HG02763 (cell line): ENCODE results near the gene PHF14.
"Not testable (repeated sequence)": the region's sequence is repeated elsewhere in the genome, so short reads cannot be mapped to it uniquely, and the experiment has no call there.

Experiments used
- ATAC-seq: cut with Tn5 transposase; IDR thresholded peaks from one replicate; pipeline ENCODE4 v1.9.1; 2021; ENCODE audit warnings: mild to moderate bottlenecking, moderate library complexity; ENCODE audit not compliant: unreplicated experiment

The PHF14 gene

GRCh38 chr7:10981317-10981716 is 7.6 kb downstream of the PHF14 start:
- no peak for ATAC-seq

GRCh38 chr7:10990748-10991147 is 17.1 kb downstream of the PHF14 start:
- not testable (repeated sequence) for ATAC-seq

- not testable (repeated sequence) for ATAC-seq
These were observed 22.0 kb downstream of the PHF14 start for GRCh38 chr7:10995482-10996166.

DNA sequence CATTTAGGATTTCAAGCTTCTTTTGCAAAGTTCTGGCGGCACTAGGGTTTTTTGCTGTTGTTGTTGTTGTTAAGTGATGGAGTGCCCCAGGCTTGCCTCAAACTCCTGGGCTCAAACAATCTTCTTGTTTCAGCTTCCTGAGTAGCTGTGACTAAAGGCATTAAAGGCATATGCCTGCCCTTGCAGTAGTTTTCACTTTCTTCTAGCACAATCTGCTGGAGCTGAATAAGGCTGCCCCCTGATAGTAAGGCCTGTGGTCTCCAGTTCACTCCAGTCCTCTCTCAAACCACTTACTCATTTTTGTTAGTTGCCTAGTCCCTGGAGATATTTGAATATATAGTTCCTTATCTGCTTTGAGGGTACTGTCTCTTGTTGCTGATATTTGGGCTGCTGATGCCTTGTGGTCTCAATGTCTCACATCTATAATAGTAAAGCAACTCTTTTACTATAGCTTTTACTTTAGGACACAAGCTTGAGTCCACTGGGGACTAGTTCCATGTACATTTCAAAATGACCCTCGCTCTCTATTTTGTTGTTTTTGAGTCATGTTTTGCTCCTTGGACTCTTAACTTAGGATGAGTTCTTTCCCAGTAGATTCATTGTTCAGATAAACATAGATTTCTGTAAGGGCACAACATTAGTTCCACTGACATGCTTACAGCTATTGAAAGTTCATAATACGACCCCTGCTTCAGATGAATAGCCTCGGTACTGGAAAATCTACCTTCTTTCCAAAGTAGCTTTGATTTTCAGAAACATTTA is 25.5 kb downstream of the PHF14 start:
- no peak for ATAC-seq

DNA sequence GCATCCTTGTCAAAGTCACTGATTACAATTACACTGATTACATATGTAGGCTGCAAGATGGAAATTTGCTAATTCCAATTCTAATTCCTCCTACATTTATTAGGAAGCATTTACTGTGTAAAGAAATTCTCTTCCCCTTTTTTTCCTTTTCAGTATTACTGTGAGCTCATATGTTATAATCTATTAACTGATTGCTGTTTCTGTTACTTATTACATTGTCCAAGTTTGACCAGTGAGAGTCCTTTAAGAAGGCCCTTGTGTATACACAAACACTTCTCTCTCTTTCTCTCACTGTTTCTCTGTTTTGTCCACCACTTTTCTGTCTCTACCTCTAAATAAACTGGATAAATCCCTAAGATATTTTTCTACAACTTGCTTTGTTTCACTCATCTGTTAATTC is 31.5 kb downstream of the PHF14 start:
- ATAC-seq: no peak

DNA sequence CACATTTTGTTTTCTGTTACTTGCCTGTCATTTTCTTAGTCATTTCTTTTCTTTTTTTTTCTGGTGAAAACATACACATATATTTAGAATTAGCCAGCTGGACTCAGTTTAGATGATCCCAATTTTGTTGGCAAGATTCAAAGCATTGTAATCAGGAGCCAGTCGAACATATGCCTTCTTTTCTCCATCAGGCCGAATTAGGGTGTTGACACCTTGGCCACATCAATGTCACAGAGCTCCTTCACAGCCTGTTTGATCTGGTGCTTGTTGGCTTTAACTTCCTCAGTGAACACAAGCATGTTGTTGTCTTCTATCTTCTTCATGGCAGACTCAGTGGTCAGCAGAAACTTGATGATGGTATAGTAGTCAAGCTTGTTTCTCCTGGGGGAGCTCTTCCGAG is 32.6 kb downstream of the PHF14 start:
- no peak for ATAC-seq

DNA sequence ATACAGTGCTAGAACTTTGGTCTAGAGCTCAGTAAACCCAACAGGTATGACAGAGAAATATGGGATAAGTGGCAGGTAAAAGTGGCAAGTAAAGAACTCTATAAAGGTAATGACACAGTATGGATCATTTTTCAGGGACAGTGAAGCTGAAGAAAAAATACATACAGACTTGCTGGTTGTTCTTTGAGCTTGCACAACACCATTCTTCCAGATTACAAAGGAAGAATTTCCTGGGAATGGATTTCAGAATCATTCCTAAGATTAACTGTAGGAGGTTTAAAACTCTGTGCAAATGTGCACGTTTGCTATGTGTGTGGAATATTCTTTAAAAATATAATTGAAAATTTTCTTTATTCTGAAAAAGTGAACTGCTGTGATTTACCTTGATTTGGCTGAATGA is 36.0 kb downstream of the PHF14 start:
- no peak for ATAC-seq

DNA sequence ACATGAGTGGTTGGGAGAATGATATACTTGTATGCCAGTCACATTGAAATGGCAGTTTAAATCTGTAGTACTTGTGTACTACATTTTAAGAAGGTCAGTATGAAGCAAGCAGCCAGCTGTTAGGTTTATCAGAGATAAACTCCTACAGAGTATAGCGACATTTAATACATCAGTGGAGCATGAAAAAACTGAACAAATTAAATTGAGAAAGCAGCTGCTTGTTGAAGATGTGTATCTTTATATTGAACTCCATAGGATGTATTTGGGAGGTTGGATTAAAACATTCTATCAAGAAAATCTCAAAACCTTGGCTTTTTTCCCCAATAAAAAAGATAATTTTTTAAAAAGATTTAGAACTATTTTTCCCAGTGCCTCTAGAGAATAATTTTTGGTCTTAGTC is 47.8 kb downstream of the PHF14 start:
- ATAC-seq: no peak

DNA sequence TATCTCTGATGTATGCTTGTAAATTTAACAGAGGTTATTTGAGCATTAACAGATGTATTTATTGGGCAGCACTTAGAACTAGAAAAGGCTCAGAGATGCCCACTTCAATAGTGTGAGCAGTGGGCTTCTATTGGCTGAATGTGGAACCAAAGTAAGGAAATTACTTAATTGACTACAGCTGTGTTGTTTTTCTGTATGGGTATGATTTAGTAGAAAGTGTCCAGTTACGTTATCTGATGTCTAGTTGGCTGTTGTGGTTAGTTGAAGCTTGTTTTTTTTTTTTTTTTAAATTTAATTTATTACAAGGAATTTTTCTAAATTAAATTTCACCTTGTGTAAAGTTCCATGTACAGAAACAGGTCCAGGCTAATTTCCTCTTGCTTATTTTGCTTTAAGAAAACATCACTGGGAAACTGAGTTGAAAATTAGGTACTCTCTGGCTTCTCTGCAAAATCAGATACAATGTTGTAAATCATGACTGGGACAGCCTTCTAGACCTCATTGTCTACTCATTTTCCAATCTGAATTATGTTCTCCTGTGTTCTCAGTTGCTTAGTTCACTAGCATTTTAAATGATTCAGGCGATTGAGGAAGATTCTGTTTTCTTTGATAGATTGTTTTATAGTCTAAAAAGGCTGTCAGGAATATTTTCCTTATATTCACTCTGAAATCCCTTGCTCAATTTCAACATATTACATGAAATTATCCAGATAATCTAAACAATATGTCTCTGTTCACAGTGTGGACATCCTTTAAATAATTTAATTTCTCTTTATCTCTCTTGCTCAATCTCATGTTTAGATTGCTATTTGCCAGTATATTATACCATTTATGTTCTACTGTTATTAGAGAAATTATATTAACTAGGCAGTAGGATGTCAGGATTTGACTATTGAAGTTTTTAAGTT is 53.0 kb downstream of the PHF14 start:
- ATAC-seq: no peak

- no peak for ATAC-seq
These were observed 62.0 kb downstream of the PHF14 start for GRCh38 chr7:11035661-11036060.

- no peak for ATAC-seq
These were observed 66.3 kb downstream of the PHF14 start for GRCh38 chr7:11039974-11040373.

DNA sequence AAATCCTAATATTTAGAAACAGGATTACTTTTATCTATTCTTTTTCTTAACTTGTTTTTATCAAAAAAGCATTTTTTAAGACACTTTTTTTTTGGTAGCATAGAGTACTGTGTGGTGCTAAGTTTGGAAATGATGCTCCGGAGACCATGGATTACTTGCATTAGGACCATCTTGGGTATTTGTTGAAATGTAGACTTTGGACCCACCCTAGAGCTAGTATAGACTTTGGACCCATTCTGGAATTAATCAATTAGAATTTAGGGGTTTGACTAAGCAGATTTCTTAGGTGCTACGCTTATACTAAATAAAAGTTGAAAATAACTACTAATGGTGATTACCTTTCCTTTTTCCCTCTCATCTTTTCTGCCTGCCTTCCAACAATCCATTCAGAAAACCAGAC is 80.4 kb downstream of the PHF14 start:
- ATAC-seq: no peak

DNA sequence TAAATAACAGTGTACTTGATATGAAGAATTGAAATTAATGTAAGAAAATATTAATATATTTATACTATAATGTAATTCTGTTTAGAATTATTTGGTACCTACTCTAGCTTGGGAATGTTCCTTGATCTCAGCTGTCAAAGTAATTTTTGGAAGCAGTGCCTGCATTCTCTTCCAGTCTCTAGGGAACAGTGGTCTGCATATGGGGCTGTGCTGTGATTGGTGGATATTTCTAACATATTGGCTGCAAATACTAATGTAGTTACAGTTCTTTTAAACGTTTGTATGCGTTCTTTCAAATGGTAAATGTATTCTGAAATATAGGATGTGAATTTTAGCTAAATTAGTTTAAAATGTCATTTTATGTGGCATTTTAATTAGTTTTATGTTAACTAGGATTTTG is 87.2 kb downstream of the PHF14 start:
- ATAC-seq: no peak

DNA sequence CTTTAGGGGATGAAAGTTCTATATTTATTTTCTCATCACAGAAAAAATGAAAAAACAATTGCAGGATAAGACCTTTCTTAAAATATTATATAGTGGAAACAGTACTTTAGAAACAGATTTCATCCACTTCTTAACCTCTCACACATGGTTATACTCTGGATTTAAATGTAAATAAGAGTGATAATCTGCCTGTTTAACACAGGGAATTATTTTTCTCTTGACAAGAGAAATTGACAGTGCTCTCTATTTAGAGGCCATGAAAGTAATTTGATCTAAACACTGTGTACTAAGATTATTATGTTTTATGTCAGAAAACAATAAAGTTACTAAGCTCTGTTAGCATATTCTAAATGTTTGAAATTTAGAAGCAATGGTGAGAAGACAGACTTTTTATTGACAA is 88.4 kb downstream of the PHF14 start:
- ATAC-seq: no peak

GRCh38 chr7:11069591-11069990 is 95.9 kb downstream of the PHF14 start:
- no peak for ATAC-seq

DNA sequence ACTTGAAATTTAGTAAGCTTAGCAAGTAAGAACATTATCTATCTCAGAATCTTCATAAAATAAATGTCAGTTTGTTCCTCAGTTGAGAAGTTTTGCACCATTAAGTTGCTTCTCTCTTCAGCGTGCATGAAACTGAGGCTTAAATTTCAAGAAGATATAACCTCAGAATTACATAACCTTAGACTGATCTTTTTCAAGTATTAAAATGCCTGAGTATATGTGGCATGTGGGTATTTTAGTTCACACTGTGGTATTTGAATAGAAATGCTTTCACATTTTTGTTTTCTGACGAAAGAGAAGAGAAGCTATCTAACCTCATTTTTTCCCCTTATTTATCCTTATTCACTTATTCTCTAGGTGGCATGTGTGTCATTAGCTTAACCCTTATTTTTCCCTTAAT is 104.1 kb downstream of the PHF14 start:
- ATAC-seq: no peak

GRCh38 chr7:11078247-11078834 is 104.7 kb downstream of the PHF14 start:
- ATAC-seq: no peak

- ATAC-seq: no peak
These were observed 106.2 kb downstream of the PHF14 start for GRCh38 chr7:11079907-11080306.

DNA sequence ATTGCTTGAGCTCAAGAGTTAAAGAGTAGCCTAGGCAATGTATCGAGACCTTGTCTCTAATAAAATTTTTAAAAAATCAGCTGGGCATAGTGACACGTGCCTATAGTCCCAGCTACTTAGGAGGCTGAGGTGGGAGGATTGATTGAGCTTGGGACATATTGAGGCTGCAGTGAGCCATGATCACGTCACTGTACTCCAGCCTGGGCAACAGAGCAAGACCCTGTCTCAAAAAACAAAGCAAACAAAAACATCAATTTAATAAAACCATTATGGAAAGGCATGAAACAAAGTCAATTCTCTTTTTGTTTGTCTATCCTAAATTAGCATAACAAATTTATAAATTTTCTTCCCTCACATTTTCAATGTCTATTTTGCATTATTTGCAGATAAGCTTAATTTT is 108.4 kb downstream of the PHF14 start:
- no peak for ATAC-seq

GRCh38 chr7:11082552-11083213 is 109.0 kb downstream of the PHF14 start:
- ATAC-seq: no peak

DNA sequence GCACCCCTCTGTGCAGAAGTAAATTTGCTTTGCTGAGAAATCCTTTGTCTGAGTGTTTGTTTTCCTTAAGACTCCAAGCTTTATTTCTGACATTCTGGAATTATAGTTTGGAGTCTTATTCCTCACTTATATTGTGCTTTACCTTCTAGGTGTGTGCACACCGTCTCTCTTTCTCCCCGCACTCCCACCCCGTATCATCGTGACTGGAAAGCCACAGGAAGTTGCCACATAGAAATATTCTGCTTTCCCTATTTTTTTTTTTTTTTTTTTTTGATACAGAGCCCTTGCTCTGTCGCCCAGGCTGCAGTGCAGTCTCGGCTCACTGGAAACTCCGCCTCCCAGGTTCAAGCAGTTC is 109.5 kb downstream of the PHF14 start:
- no peak for ATAC-seq
